GM12892 (cell line): ENCODE results near the gene SGPL1.

Experiments used
- DNase-seq: peaks from one replicate; pipeline ENCODE4 v3.0.0; 2011; ENCODE audit not compliant: insufficient read length
- FAIRE-seq: peaks from 2 replicates; lab custom pipeline; 2011; peaks lifted over from hg19 to GRCh38; lab: Jason Lieb, UNC
- POLR2A ChIP-seq: IDR thresholded peaks from 2 replicates; pipeline ENCODE4 v1.6.1; 2011; ENCODE audit warnings: low read depth, low read length, control low read depth
- POLR2AphosphoS5 ChIP-seq: IDR thresholded peaks from 2 replicates; pipeline ENCODE4 v1.6.1; 2011; ENCODE audit warnings: low read depth, low read length, control low read depth
- TAF1 ChIP-seq: IDR thresholded peaks from 2 replicates; pipeline ENCODE4 v1.6.1; 2011; ENCODE audit warnings: low read depth, mild to moderate bottlenecking, control low read depth, low read length, borderline replicate concordance

Gene SGPL1

DNA sequence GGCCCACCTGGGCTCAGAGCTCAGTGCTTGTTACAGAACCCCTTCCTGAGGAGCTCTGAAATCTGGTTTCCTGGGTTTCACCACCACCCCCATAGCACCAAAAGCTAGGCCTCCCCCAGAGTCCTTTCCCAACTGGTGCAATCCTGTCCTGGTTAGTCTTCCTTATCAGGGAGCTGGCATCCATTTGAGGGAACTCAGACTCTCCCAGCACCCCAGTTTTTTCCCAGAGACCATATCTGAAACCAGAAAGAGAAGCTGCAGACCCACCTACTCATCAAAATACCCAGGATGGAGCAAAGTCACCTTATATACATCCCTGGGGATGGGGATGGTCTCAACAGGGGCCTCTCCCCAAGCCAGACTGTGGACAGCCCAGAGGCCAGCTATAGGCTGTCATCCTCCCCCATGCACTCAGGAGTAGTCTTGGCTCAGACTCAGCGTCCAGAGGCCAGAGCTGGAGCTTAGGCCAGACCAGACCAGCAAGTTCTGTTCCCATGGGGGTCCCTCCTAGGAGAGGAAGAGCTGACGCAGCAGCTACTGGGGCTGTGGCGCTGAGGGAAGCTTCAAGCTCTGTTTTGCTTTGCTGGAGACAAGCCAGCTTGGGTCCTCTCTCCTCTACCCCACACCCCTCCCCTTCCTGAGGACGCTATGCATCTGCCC lies 33.5 kb upstream of the SGPL1 start:
- FAIRE-seq (no peak), DNase-seq (no peak)
- TF ChIP-seq POLR2A (no peak), TAF1 (no peak), POLR2AphosphoS5 (no peak)

DNA sequence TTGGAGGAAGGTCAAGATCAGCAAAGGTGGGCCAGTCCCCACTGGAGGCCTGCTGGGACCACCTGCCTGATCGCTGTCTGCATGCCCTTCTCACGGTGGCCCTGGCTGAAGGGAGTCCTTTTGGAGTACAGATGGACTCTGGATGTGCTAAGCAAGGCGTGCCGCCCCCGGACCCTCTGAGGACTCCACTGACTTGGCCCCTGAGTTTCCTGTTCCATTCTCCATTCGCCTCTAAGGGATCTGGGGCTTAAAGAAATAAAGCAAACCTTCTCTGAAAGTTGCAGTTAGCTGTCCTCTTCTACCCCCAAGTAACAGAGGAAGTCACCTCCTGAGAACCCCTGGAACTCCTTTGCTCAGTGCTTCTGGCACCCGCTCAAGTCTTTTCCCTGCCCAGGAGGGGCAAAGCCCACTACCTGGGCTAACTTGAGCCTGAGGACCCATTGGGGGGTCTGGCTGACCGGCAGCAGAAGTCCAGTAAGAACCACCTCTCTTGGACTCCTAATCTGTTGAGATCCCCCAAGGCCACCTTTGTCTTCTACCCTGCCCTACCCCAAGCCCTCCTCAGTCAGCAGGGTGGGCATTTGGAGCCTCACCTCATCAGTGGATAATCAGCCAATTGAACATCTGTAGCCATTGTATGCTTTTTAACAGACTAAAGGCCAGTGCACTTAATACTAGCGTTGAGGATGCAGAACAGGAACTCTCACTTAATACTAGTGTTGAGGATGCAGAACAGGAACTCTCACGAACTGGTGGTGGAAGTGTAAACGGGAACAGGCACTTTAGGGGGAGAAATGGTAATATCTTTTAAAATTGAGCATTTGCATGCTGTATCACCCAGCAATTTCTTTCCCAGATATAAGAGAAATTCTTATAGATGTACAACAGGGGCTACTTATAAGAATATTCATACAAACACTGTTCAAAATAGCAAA lies 32.7 kb upstream of the SGPL1 start:
- TF ChIP-seq TAF1 (no peak), POLR2AphosphoS5 (no peak), POLR2A (no peak)
- no peak for DNase-seq
- no peak for FAIRE-seq

DNA sequence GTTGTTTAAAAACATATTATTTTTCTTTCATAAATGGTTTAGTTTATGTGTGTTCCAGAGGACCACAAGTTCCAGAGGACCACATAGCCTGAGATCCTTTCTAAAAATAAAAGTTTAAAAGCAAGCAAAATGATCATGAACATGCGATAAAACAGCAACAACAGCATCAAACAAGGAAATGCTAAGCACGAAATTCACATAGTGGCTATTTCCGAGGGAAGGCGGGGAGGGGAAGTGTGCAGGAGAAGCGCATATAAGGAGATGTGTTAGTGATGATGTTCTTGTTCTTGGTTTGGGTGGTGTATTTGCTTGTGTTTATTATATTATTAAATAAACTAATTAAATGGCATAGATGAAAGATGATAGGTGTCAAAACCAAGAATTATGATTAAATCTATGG lies 31.7 kb upstream of the SGPL1 start:
- FAIRE-seq: no peak
- no peak for DNase-seq
- no peak for TF ChIP-seq POLR2AphosphoS5
- TF ChIP-seq POLR2A: no peak
- no peak for TF ChIP-seq TAF1

DNA sequence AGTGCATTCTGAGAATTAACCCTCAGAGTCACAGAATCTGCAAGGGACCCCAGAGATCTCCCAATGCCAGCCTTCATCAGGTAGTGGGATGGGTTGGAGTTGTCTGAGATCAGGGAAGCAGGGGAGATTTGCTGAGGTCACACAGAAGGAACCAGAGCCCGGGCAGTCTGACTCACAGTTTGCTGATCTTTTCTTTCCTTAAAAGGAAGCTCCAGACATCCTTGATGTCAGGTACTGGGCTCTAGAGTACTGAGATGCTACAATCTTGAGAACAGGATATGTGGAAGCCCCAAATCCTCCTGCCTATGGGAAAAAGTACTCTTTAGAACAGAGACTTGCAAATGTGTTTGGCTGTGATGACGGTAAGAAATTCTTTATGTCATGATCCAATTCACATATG lies 31.3 kb upstream of the SGPL1 start:
- TF ChIP-seq TAF1: no peak
- TF ChIP-seq POLR2AphosphoS5: no peak
- no peak for TF ChIP-seq POLR2A
- DNase-seq: no peak
- FAIRE-seq: no peak

DNA sequence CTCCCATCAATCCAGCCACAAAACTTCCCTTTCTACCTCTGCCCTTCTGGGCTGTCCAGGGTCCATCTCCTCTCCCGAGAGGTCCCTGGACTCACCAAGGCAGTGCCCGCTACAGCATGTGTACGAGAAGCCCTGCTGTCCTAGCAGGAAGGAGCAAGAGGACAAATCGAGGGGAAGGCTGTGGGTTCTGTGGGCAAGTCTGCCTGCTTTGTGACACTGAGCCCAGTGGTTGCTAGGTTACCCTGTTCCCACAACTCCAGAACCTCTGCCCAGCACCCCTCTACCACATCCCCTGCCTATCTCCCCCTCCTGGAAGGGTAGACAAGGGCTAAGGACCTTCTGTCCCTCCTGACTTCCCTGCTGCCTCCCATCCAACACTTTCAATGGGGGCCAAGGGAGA lies 30.6 kb upstream of the SGPL1 start, which contains the start of gene TBATA:
Gene TBATA (minus strand): TSS at position 188 of the 400 bp plus-strand sequence. CDS start 1,998 bp downstream, outside the sequence.
- FAIRE-seq: no peak
- no peak for TF ChIP-seq POLR2AphosphoS5
- no peak for TF ChIP-seq TAF1
- DNase-seq: no peak

DNA sequence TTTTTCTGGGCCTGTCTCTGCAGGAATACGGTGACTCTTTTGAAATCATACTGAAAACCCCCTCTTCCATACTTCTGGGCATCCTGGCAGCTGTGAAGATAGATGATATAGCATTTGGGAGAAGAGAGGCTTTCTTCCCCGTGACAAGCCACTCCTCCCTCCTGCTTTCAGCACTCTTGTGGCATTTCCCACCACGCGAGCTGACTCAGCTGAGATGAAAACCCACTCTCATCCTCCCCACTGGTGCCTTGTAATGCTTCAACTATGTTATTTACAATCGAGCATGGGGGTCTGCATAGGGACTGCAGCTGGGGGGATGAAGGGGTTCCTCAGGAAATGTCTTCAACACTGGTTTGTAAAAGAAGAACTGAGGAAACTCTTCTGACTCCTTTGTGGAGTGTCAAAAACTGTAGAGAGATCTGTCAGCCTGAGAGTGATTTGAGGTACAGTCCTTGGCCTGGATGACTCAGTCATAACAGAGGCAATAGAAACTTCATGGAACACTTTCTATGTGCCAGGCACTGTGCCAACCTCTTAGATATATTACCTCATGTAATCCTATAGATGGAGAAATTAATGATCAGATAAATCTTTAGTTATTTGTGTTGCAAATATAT lies 28.8 kb upstream of the SGPL1 start:
- DNase-seq (no peak), FAIRE-seq (no peak)
- TF ChIP-seq TAF1 (no peak), POLR2AphosphoS5 (no peak), POLR2A (no peak)

DNA sequence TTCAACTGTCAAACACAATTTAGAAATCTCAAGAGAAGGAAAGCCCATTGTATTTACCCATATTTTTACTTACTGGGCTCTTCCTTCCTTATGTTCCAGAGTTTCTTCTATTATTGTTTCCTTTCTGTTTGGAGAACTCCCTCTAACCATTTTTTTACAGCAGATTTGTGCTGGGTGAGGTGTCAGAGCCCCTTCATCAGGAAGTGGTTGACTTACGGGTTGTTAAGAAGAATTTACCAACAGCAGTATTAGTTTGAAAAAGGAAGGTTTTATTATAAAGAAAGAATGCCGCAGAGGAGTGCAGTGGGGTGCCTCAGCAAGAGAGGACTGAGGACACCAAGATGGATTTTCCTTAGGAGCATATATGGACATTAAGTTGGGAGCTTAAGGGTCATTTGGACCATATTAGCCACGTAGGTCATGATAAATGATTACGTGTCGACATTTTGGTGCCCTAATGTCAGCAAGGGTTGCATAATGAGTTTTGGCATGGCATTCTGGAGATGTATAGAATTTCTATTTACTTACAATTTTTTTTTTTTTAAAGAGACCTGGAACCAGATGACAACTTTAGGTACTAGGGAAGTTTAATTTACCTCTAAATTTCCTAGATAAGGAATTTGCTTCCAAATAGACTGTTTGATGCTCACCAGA lies 24.2 kb upstream of the SGPL1 start:
- DNase-seq (no peak), FAIRE-seq (no peak)
- TF ChIP-seq POLR2A: no peak

DNA sequence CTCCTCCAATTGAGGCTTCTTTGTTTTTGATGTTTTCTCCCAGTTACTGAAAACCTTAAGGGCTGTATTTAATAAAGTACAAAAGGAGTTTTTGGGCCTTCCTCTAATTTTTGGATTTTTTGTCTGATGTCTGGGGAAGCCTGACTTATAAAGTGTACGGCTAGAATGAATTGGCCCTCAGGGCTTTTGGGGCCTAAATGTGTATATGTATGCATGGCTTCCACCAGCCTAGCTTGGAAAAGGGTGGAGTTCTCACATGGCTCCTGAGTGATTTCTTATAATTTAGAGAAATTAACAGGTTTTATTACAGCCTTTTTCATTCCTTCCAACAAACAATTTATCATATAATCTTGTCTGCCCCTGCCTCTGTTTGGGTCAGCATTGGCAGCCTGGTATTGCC lies 20.1 kb upstream of the SGPL1 start:
- TF ChIP-seq POLR2A (no peak), TAF1 (no peak), POLR2AphosphoS5 (no peak)
- FAIRE-seq (no peak), DNase-seq (no peak)

DNA sequence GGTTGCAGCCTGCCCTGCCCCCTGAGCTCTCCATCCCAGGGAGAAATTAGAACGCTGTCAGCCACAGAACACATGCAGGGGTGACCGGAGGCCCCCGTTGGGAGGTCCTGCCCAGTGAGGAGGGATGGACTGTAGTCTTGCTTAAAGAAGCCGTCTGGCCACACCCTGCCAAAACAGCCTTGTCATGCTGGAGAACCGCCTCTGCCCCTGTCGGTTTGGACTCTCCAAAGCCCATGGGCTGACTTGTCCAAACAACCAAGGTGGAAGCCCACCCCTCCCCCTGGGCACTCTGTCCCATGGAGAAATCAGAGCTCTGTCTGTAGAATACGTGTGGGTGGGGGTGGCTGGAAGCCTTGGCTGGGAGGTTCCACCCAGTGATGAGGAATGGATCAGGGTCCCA lies 17.9 kb upstream of the SGPL1 start:
- DNase-seq (no peak), FAIRE-seq (no peak)

DNA sequence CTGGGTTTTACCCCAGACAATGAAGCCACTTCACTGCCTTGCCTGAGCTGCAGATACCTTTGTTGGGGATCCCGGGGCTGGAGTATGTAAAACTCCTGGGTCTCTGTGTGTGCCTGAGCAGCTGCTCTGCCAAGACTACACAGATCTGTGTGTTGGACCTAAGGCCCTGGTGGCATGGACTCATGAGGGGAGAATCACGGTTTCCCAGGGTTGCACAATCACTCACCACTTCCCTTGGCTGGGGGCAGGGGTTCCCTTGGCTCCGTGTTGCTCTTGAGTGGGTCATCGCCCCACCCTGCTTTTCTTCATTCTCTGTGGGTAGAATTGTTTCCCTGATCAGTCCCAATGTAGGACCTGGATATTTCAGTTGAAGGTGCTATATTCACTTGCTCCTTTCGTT lies 16.6 kb upstream of the SGPL1 start:
- DNase-seq (no peak), FAIRE-seq (no peak)
- no peak for TF ChIP-seq POLR2A
- no peak for TF ChIP-seq POLR2AphosphoS5
- no peak for TF ChIP-seq TAF1

More for the DNA sequence above, 17.9 kb upstream of the SGPL1 start:
- TF ChIP-seq POLR2A (no peak), TAF1 (no peak), POLR2AphosphoS5 (no peak)

DNA sequence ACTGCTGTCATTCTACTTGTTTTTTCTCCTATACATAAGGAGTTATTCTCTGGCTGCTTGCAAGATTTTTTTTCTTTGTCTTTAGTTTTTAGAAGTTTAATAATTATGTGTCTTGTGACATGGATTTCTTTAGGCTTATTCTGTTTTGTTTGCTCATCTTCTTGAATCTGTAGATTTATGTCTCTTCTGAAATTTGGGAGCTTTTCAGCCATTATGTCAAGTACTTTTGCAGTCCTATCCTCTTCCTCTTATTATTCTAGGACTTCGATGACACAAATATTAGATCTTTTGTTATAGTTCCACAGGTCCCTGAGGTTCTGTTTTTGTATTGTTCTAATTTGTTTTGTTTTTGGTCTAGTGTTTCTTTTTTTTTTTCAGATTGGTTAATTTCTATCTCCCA lies 13.9 kb upstream of the SGPL1 start:
- DNase-seq (no peak), FAIRE-seq (no peak)
- no peak for TF ChIP-seq TAF1
- TF ChIP-seq POLR2AphosphoS5: no peak
- TF ChIP-seq POLR2A: no peak
